ENCODE results near the gene FOXA3. TPM values are rescaled to one million over a fixed set of nuclear protein-coding genes. Genes with fewer than 3 reads are reported as not detected.

Gene FOXA3
- total RNA-seq, 4 donors from 2014 or later, result not detected

GRCh38 chr19:45824531-45825262 is 39.4 kb upstream of the FOXA3 start:
- no peaks in the 10 kb centered on the region for H3K9me3 ChIP-seq
- H3K27me3 ChIP-seq, result no peaks in the 10 kb centered on the region
- H3K4me3 ChIP-seq, result no peak overlapping the region
- intact Hi-C loops (cut with DNase I), result no loop called here
- no peak overlapping the region for H3K27ac ChIP-seq (replicated peaks in 1 of 4)
- no peak for DNase-seq (ENCODE audit: extremely low spot score)
- peaks cover 60 to 98% (median 96%) of the 10 kb centered on the region in 4 donors for H3K36me3 ChIP-seq
- H3K4me1 ChIP-seq, result peaks cover 0 to 13% (median 9%) of the 10 kb centered on the region in 4 donors
- TF ChIP-seq POLR2AphosphoS5 (IDR thresholded peaks at IDR 0.05) (no peak), POLR2A (IDR thresholded peaks at IDR 0.05; ENCODE audit: low read depth) (no peak), CTCF (IDR thresholded peaks at IDR 0.05) (no peak), EP300 (IDR thresholded peaks at IDR 0.05) (no peak)
- 68% methylated on average over 9 of the region's 26 CpGs for WGBS

GRCh38 chr19:45825263-45825605 is 38.9 kb upstream of the FOXA3 start:
- H3K4me3 ChIP-seq, result no peak overlapping the region
- 86% methylated on average over 8 of the region's 8 CpGs for WGBS
- peaks cover 66 to 98% (median 96%) of the 10 kb centered on the region in 4 donors for H3K36me3 ChIP-seq

GRCh38 chr19:45825917-45826893 is 37.9 kb upstream of the FOXA3 start:
- H3K4me1 ChIP-seq, result peaks cover 0 to 13% (median 9%) of the 10 kb centered on the region in 4 donors
- WGBS, result 81% methylated on average over 22 of the region's 22 CpGs
- intact Hi-C loops (cut with DNase I), result no loop called here
- no peak overlapping the region for H3K4me3 ChIP-seq
- H3K27ac ChIP-seq (replicated peaks in 1 of 4), result no peak overlapping the region
- H3K9me3 ChIP-seq, result no peaks in the 10 kb centered on the region
- no peak for TF ChIP-seq POLR2AphosphoS5 (IDR thresholded peaks at IDR 0.05)
- no peak for TF ChIP-seq CTCF (IDR thresholded peaks at IDR 0.05)
- no peak for TF ChIP-seq EP300 (IDR thresholded peaks at IDR 0.05)
- no peak for TF ChIP-seq POLR2A (IDR thresholded peaks at IDR 0.05; ENCODE audit: low read depth)
- no peak for DNase-seq (ENCODE audit: extremely low spot score)
- H3K36me3 ChIP-seq, result peaks cover 75 to 98% (median 96%) of the 10 kb centered on the region in 4 donors
- no peaks in the 10 kb centered on the region for H3K27me3 ChIP-seq

More at GRCh38 chr19:45825263-45825605, 38.9 kb upstream of the FOXA3 start:
- no peak for DNase-seq (ENCODE audit: extremely low spot score)
- Histone ChIP-seq H3K27me3 (no peaks in the 10 kb centered on the region), H3K9me3 (no peaks in the 10 kb centered on the region), H3K4me1 (peaks cover 0 to 13% (median 9%) of the 10 kb centered on the region in 4 donors), H3K27ac (replicated peaks in 1 of 4) (no peak overlapping the region)
- intact Hi-C loops (cut with DNase I), result no loop called here
- TF ChIP-seq POLR2A (IDR thresholded peaks at IDR 0.05; ENCODE audit: low read depth) (no peak), POLR2AphosphoS5 (IDR thresholded peaks at IDR 0.05) (no peak), CTCF (IDR thresholded peaks at IDR 0.05) (no peak), EP300 (IDR thresholded peaks at IDR 0.05) (no peak)

- peaks cover 83 to 98% (median 96%) of the 10 kb centered on the region in 4 donors for H3K36me3 ChIP-seq
- intact Hi-C loops (cut with DNase I), result no loop called here
- no peak overlapping the region for H3K4me3 ChIP-seq
- DNase-seq (ENCODE audit: extremely low spot score), result no peak
- TF ChIP-seq POLR2AphosphoS5 (IDR thresholded peaks at IDR 0.05) (no peak), POLR2A (IDR thresholded peaks at IDR 0.05; ENCODE audit: low read depth) (no peak), CTCF (IDR thresholded peaks at IDR 0.05) (no peak), EP300 (IDR thresholded peaks at IDR 0.05) (no peak)
- H3K27me3 ChIP-seq, result no peaks in the 10 kb centered on the region
- WGBS, result 87% methylated on average over 8 of the region's 11 CpGs
- peaks cover 0 to 13% (median 9%) of the 10 kb centered on the region in 4 donors for H3K4me1 ChIP-seq
- no peaks in the 10 kb centered on the region for H3K9me3 ChIP-seq
- no peak overlapping the region for H3K27ac ChIP-seq (replicated peaks in 1 of 4)
These were observed 37.2 kb upstream of the FOXA3 start for GRCh38 chr19:45826934-45827333.
